ENCODE data around the gene PRPF6.

PRPF6 gene

DNA sequence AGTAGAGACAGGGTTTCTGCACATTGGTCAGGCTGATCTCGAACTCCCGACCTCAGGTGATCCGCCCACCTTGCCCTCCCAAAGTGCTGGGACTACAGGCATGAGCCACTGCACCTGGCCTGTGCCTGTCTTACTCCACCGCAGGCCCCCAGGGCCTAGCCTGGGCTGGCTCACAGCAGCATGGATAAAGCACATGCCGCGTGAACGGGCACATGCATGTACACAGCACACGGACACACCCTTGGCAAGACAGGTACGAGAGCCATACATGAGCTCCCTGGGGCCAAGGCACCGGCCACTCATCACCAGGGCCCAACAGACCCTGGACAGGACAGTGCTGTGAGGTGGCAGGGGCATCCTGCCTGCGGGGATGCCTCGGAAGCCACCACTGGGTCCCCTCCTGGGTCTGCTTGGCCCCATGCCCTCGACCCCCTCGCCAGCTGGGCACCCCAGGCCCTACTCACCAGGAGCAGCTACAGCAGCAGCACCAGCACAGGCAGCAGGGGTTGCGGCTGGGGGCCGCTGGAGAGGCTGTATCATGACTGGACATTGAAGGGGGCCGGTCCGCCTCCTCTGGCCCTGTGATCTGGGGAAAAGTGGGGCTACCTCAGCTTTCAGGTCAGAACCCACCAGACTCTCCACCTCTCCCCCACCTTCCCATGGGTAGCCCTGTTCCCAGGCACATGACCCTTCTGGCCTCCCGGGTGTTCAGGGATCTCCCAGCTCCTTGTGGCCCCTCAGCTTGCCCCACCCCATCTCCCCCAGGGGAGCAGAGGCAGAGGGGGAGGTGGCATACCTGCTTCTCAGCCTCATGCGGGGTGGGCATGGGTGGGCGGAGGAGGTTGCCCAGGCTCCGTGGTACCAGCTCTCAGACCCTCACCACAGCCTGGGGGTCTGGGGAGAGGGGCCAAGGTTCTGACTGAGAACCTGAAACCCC is 95.4 kb downstream of the PRPF6 start:
- no peak for TF ChIP-seq TOX (CRISPR knock-in tag; IDR thresholded peaks at IDR 0.05; ENCODE audit: borderline replicate concordance)
- TF ChIP-seq, protein P1, sequence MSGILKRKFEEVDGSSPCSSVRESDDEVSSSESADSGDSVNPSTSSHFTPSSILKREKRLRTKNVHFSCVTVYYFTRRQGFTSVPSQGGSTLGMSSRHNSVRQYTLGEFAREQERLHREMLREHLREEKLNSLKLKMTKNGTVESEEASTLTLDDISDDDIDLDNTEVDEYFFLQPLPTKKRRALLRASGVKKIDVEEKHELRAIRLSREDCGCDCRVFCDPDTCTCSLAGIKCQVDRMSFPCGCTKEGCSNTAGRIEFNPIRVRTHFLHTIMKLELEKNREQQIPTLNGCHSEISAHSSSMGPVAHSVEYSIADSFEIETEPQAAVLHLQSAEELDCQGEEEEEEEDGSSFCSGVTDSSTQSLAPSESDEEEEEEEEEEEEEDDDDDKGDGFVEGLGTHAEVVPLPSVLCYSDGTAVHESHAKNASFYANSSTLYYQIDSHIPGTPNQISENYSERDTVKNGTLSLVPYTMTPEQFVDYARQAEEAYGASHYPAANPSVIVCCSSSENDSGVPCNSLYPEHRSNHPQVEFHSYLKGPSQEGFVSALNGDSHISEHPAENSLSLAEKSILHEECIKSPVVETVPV (CRISPR knock-in tag; IDR thresholded peaks at IDR 0.05): no peak
- no peak for TF ChIP-seq PATZ1 (CRISPR knock-in tag; IDR thresholded peaks at IDR 0.05; ENCODE audit: borderline replicate concordance)
- no peak for ATAC-seq

GRCh38 chr20:64077094-64077493 is 96.2 kb downstream of the PRPF6 start:
- no peak for ATAC-seq
- TF ChIP-seq PATZ1 (CRISPR knock-in tag; IDR thresholded peaks at IDR 0.05; ENCODE audit: borderline replicate concordance): no peak
- TF ChIP-seq OSR1 (CRISPR knock-in tag; IDR thresholded peaks at IDR 0.05): no peak
- no peak for TF ChIP-seq CREB5 (CRISPR knock-in tag; IDR thresholded peaks at IDR 0.05; ENCODE audit: low read depth)
- TF ChIP-seq SNAI2 (CRISPR knock-in tag; IDR thresholded peaks at IDR 0.05): no peak
- no peak for TF ChIP-seq ZC3H10 (CRISPR knock-in tag; IDR thresholded peaks at IDR 0.05)
- TF ChIP-seq, protein P1 (CRISPR knock-in tag; IDR thresholded peaks at IDR 0.05): no peak
- no peak for TF ChIP-seq RARB (CRISPR knock-in tag; IDR thresholded peaks at IDR 0.05)
- TF ChIP-seq ZFP30 (CRISPR knock-in tag; IDR thresholded peaks at IDR 0.05): no peak
- no peak for TF ChIP-seq ISL1 (CRISPR knock-in tag; IDR thresholded peaks at IDR 0.05)

DNA sequence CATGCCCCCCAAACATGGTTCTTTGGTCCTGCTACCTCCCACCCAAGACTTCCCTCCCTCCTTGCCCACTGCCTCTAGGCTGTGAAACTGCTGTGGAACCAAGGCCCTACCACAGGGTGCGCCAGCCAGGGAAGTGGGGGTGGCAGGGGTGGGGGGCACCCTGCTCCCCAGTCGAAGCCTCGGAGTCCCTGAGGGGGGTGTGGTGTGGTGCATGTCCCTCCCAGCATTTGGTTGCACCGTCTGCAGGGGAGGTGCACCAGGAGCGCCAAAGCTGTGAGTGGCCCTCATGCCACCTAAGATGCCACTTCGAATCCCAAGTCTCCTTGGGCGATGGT is 96.6 kb downstream of the PRPF6 start:
- ATAC-seq: no peak
- TF ChIP-seq ZFP30 (CRISPR knock-in tag; IDR thresholded peaks at IDR 0.05) (no peak), TSHZ2 (CRISPR knock-in tag; IDR thresholded peaks at IDR 0.05) (no peak), ZC3H10 (CRISPR knock-in tag; IDR thresholded peaks at IDR 0.05) (no peak)

DNA sequence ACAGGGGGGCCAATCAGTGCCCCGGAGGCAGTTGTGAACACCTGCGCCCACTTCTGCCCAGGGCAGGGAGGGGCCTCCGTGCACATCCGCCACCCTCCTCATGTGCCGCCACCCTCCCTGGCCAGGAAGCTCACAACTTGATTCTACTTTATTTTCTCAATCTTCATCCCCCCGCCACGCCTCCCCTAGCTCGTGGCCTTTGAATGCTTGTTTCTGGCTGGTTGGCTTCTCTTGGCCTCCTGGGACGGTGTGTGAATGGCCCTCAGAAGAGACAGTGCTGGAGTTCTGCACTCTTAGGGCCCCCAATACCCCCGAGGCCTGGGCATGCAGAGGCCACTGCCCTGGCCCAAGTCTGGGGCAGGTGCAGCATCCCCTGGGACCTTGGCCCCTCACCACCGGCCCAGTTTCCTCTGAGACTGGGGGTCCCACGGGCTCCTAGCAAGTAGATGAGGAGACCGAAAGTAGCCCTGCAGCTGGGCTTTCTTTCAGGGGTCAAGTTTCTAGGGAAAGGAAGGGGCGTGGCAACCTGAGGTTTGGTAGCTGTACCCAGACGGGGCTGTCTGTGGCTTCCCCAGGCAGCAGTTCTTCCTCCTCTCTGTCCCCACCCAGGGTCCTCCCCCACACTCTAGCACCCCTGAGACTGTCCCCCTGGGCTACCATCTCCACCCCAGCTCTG is 97.1 kb downstream of the PRPF6 start:
- ATAC-seq: no peak
- TF ChIP-seq TSHZ2 (CRISPR knock-in tag; IDR thresholded peaks at IDR 0.05): no peak
- TF ChIP-seq, protein P1 (CRISPR knock-in tag; IDR thresholded peaks at IDR 0.05): no peak
- TF ChIP-seq CREB5 (CRISPR knock-in tag; IDR thresholded peaks at IDR 0.05; ENCODE audit: low read depth): no peak
- no peak for TF ChIP-seq ESRRG (CRISPR knock-in tag; IDR thresholded peaks at IDR 0.05)

Data from SK-N-SH treated with all-trans-retinoic acid at 6 μM for 48 hours (cell line).